A673 (cell line): ENCODE data around the gene GNA15. TPM values are rescaled to one million over a fixed set of nuclear protein-coding genes. Genes with fewer than 3 reads are reported as not detected.

ENCODE experiments used
- BruUV-seq: library from RNA; stranded (reverse); fragments of 400-500 nt; replicated peaks from 2 replicates; lab custom pipeline; 2021; lab: Mats Ljungman, UMichigan
- CTCF ChIA-PET: fragments of 300-600 bp; sonication (Branson Sonifier 250); formaldehyde crosslinking; loops from one replicate; lab custom pipeline; 2022; ENCODE audit warnings: antibody characterized with exemption; lab: Charles Lee
- POLR2A ChIA-PET: fragments of 300-600 bp; sonication (Branson Sonifier 250); formaldehyde crosslinking; loops from one replicate; lab custom pipeline; 2022; ENCODE audit warnings: antibody characterized with exemption; ENCODE audit not compliant: low non-redundant PET; lab: Charles Lee
- DNase-seq: peaks from one replicate; pipeline ENCODE4 v3.0.0-alpha.2; 2015; ENCODE audit warnings: low spot score
- H3K27ac ChIP-seq: fragments of 200-600 bp; sonication (generic); 2 replicates; pipeline ENCODE4 v1.5.1; 2016; ENCODE audit warnings: mixed run types, low read depth, mild to moderate bottlenecking, mixed read lengths, antibody characterized with exemption, low read length; ENCODE audit not compliant: poor library complexity, severe bottlenecking
- H3K27me3 ChIP-seq: fragments of 200-600 bp; sonication (generic); replicated peaks from 2 replicates; pipeline ENCODE4 v1.6.1; 2017; ENCODE audit warnings: mixed run types, low read depth, mild to moderate bottlenecking, mixed read lengths, antibody characterized with exemption, low read length; ENCODE audit not compliant: insufficient read depth, poor library complexity
- H3K36me3 ChIP-seq: fragments of 200-600 bp; sonication (generic); 2 replicates; pipeline ENCODE4 v1.6.1; 2016; ENCODE audit warnings: mixed run types, mild to moderate bottlenecking, mixed read lengths, antibody characterized with exemption, low read length; ENCODE audit not compliant: insufficient read depth, poor library complexity, severe bottlenecking
- H3K4me1 ChIP-seq: fragments of 200-600 bp; sonication (generic); 2 replicates; pipeline ENCODE4 v1.6.1; 2017; ENCODE audit warnings: mixed run types, mild to moderate bottlenecking, mixed read lengths, antibody characterized with exemption, low read length; ENCODE audit not compliant: insufficient read depth, poor library complexity, severe bottlenecking
- H3K4me3 ChIP-seq: fragments of 200-600 bp; sonication (generic); 2 replicates; pipeline ENCODE4 v1.5.1; 2016; ENCODE audit warnings: low read depth, mixed run types, mild to moderate bottlenecking, mixed read lengths, low read length; ENCODE audit not compliant: poor library complexity, severe bottlenecking
- H3K9me3 ChIP-seq: fragments of 200-600 bp; sonication (generic); 2 replicates; pipeline ENCODE4 v1.6.1; 2016; ENCODE audit warnings: mixed run types, low read depth, mild to moderate bottlenecking, mixed read lengths, antibody characterized with exemption, low read length; ENCODE audit not compliant: poor library complexity, severe bottlenecking
- CTCF ChIP-seq: fragments of 300-800, 200-600 bp; sonication (generic); conservative IDR thresholded peaks from 2 replicates; pipeline ENCODE4 v1.5.1; 2017; ENCODE audit warnings: low read depth, mild to moderate bottlenecking, antibody characterized with exemption, low read length, moderate library complexity, mixed read lengths
- EZH2 ChIP-seq: fragments of 200-600 bp; sonication (generic); IDR thresholded peaks from 2 replicates; pipeline ENCODE4 v1.6.1; 2017; ENCODE audit warnings: borderline replicate concordance, low read depth, mild to moderate bottlenecking, mixed read lengths, antibody characterized with exemption, low read length; ENCODE audit not compliant: poor library complexity, severe bottlenecking
- intact Hi-C: fragments of 100-400 bp; cut with micrococcal nuclease; formaldehyde crosslinking; loops from one replicate; pipeline ENCODE4 v1.10.0; 2022; ENCODE audit not compliant: unreplicated experiment
- total RNA-seq: library from RNA; stranded (reverse); gene quantifications from 2 replicates; pipeline ENCODE4 v1.2.3, GENCODE V29; 2021

Gene GNA15
- total RNA-seq, 1 experiment from 2014 or later, result 0.26 TPM

GRCh38 chr19:3114018-3114726 is 21.7 kb upstream of the GNA15 start:
- DNase-seq, result no peak
- intact Hi-C loops, result no loop called here
- no peak overlapping the region for H3K27ac ChIP-seq
- POLR2A ChIA-PET, result no interaction called here
- CTCF ChIA-PET, result no interaction called here
- H3K36me3 ChIP-seq, result no peaks in the 10 kb centered on the region
- TF ChIP-seq CTCF, result no peak
- no peak for TF ChIP-seq EZH2
- H3K4me3 ChIP-seq, result no peak overlapping the region
- H3K9me3 ChIP-seq, result no peaks in the 10 kb centered on the region
- no peaks in the 10 kb centered on the region for H3K4me1 ChIP-seq
- BruUV-seq, result no TSS peak
- H3K27me3 ChIP-seq, result no peaks in the 10 kb centered on the region

- no peaks in the 10 kb centered on the region for H3K36me3 ChIP-seq
- DNase-seq, result no peak
- H3K9me3 ChIP-seq, result no peaks in the 10 kb centered on the region
- H3K27ac ChIP-seq, result no peak overlapping the region
- no peak for TF ChIP-seq CTCF
- TF ChIP-seq EZH2, result no peak
- H3K4me3 ChIP-seq, result no peak overlapping the region
- H3K4me1 ChIP-seq, result no peaks in the 10 kb centered on the region
- intact Hi-C loops, result no loop called here
- no peaks in the 10 kb centered on the region for H3K27me3 ChIP-seq
- POLR2A ChIA-PET, result no interaction called here
- BruUV-seq, result no TSS peak
- CTCF ChIA-PET, result no interaction called here
Measured at GRCh38 chr19:3114811-3115210, 21.0 kb upstream of the GNA15 start.

GRCh38 chr19:3115411-3115810 is 20.4 kb upstream of the GNA15 start:
- Histone ChIP-seq H3K36me3 (no peaks in the 10 kb centered on the region), H3K4me3 (no peak overlapping the region), H3K9me3 (no peaks in the 10 kb centered on the region), H3K4me1 (no peaks in the 10 kb centered on the region), H3K27ac (no peak overlapping the region), H3K27me3 (no peaks in the 10 kb centered on the region)
- intact Hi-C loops, result no loop called here
- ChIA-PET CTCF (no interaction called here), POLR2A (no interaction called here)
- no peak for TF ChIP-seq CTCF
- TF ChIP-seq EZH2, result no peak
- BruUV-seq, result no TSS peak
- DNase-seq, result no peak
